ENCODE results near the gene NT5C. TPM values are rescaled to one million over a fixed set of nuclear protein-coding genes. Genes with fewer than 3 reads are reported as not detected.

Gene NT5C
- total and polyA plus RNA-seq, 4 donors = 64.4 to 96.3 (median 78.3) TPM

DNA sequence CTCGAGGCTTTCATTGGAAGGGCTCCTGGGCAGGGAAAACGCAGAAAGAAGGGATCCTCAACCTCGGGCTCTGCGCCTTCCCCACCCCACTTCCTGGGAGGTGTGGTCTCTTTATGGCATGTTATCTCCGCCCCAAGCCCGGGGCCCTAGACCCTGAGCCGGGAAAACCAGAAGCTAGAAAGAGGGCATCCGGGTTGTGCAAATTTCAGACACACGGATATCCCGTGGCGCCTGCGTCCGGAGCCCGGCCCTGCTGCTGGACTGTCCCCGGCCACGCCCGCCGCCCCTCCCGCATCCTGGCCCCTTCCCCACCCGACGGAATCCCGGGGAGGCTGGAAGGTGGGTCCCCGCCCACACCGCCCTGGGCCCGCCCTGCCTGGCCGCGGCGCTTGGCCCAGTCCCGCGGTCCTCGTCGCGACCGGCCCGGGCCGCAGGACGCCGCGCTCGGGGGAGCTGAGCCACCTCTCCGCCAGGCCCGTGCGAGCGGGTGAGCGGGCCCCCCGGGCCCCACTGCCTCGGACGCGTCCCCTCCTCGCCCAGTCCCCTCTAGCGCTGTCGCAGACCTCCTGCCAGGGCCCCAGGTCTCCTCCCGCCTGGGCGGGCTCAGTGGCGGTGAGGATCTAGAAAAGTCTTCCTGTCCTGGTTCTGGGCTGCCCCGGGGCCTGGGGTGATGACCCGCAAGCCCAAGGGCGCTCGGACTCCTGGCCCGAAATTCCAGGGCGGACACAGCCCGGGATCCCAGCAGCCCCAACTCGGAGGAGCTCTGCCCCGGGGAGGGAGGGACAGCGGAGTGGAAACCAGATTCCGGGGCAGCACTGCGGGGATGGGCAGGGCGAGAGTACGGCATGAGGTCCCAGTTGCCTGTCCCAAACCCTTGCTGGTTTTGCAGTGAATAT, 43.7 kb downstream of the NT5C start, which contains the start of gene SLC16A5:
Gene SLC16A5 (plus strand): TSS at position 397 of the 896 bp plus-strand sequence. CDS start 5,683 bp downstream, outside the sequence.
- TF ChIP-seq, protein P1, sequence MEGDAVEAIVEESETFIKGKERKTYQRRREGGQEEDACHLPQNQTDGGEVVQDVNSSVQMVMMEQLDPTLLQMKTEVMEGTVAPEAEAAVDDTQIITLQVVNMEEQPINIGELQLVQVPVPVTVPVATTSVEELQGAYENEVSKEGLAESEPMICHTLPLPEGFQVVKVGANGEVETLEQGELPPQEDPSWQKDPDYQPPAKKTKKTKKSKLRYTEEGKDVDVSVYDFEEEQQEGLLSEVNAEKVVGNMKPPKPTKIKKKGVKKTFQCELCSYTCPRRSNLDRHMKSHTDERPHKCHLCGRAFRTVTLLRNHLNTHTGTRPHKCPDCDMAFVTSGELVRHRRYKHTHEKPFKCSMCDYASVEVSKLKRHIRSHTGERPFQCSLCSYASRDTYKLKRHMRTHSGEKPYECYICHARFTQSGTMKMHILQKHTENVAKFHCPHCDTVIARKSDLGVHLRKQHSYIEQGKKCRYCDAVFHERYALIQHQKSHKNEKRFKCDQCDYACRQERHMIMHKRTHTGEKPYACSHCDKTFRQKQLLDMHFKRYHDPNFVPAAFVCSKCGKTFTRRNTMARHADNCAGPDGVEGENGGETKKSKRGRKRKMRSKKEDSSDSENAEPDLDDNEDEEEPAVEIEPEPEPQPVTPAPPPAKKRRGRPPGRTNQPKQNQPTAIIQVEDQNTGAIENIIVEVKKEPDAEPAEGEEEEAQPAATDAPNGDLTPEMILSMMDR (IDR thresholded peaks at IDR 0.05; ENCODE audit: control extremely low read depth, extremely low read depth) = no peak
- peak within 1 kb of the TSS; percentile 56 to 67 for H3K9ac ChIP-seq (ENCODE audit: insufficient read depth in 1 of 2, low read length in 2 of 2)
- peak; percentile 91 to 94 (median 92) for DNase-seq
- peaks cover 0 to 52% (median 20%) of the 10 kb centered on the region in 5 donors for H3K4me1 ChIP-seq (ENCODE audit: control insufficient read depth in 5 of 5, insufficient read depth in 5 of 5, low read length in 5 of 5)
- ATAC-seq (ENCODE audit: insufficient read depth, low FRiP score) = peak; percentile 90
- no peaks in the 10 kb centered on the region for H3K36me3 ChIP-seq (ENCODE audit: control insufficient read depth in 4 of 4, insufficient read depth in 4 of 4, low read length in 4 of 4)
- no peaks in the 10 kb centered on the region for H3K27me3 ChIP-seq (ENCODE audit: control insufficient read depth in 3 of 3, insufficient read depth in 3 of 3, low read length in 2 of 3)
- H3K27ac ChIP-seq (ENCODE audit: low read depth in 1 of 2, low read length in 1 of 2) = peak within 1 kb of the TSS; percentile 92 to 99
- no peaks in the 10 kb centered on the region for H3K9me3 ChIP-seq (ENCODE audit: control insufficient read depth in 4 of 4, insufficient read depth in 3 of 4, low read length in 3 of 4)
- 2 to 4% methylated on average over 58 to 69 of the region's 69 CpGs for WGBS, 2 donors
- peak within 1 kb of the TSS; percentile 66 for H3K4me3 ChIP-seq

DNA sequence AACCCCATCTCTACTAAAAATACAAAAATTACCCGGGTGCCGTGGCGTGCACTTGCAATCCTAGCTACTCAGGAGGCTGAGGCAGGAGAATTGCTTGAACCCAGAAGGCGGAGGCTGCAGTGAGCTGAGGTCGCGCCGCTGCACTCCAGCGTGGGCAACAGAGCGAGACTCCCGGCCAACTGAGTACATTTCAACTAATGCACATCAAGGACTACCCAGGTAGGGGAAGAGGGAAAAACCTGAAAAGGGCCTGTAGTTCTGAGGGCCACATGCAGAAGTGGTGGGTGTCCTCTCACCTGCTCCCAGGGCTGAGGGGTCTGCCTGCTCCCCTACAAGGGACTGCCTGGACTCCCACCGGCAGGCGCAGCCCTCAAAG, 44.4 kb downstream of the NT5C start:
- TF ChIP-seq, protein P1 (IDR thresholded peaks at IDR 0.05; ENCODE audit: control extremely low read depth, extremely low read depth) = no peak
- Histone ChIP-seq H3K4me3 (peak overlapping the region; percentile 23), H3K27me3 (ENCODE audit: control insufficient read depth in 3 of 3, insufficient read depth in 3 of 3, low read length in 2 of 3) (no peaks in the 10 kb centered on the region), H3K4me1 (ENCODE audit: control insufficient read depth in 5 of 5, insufficient read depth in 5 of 5, low read length in 5 of 5) (peaks cover 0 to 47% (median 15%) of the 10 kb centered on the region in 5 donors), H3K36me3 (ENCODE audit: control insufficient read depth in 4 of 4, insufficient read depth in 4 of 4, low read length in 4 of 4) (no peaks in the 10 kb centered on the region), H3K9me3 (ENCODE audit: control insufficient read depth in 4 of 4, insufficient read depth in 3 of 4, low read length in 3 of 4) (no peaks in the 10 kb centered on the region), H3K9ac (ENCODE audit: insufficient read depth in 1 of 2, low read length in 2 of 2) (peak overlapping the region; percentile 34 to 56), H3K27ac (ENCODE audit: low read depth in 1 of 2, low read length in 1 of 2) (peak overlapping the region; percentile 92 to 99)
- DNase-seq = no peak
- 46 to 67% methylated on average over 12 of the region's 12 CpGs for WGBS, 2 donors
- no peak for ATAC-seq (ENCODE audit: insufficient read depth, low FRiP score)

DNA sequence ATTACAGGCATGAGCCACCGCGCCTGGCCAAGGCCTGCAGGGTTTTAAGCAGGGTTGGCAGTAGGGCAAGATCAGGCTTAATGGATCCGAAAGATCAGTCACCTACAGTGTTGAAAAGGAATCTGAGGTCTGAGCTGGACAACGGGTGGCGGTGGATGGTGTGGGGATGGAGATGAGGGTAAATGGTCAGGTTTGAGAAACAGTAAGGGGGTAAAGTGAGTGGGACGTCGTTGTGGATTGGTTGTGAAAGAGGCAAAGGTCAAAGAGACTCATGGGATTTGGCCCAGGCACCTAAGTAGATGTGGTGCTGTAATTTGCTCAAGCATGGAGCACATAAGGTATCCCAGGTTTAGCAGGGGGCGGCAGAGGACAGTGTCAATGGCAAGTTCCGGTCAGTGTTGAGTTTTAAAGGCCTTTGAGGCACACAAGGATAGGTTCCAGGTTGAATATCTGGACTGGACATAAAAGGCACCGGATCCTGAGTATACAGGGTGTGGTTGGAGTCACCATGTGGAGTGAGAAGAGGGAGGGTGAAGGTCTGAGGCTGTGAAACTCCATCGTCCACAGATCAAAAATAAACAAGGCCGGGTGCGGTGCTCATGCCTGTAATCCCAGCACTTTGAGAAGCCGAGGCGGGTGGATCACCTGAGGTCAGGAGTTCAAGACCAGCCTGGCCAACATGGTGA, 44.9 kb downstream of the NT5C start:
- Histone ChIP-seq H3K9ac (ENCODE audit: insufficient read depth in 1 of 2, low read length in 2 of 2) (no peak overlapping the region), H3K9me3 (ENCODE audit: control insufficient read depth in 4 of 4, insufficient read depth in 3 of 4, low read length in 3 of 4) (no peaks in the 10 kb centered on the region), H3K36me3 (ENCODE audit: control insufficient read depth in 4 of 4, insufficient read depth in 4 of 4, low read length in 4 of 4) (no peaks in the 10 kb centered on the region), H3K27ac (ENCODE audit: low read depth in 1 of 2, low read length in 1 of 2) (peak overlapping the region in 1 of 2 donors; percentile 99), H3K4me1 (ENCODE audit: control insufficient read depth in 5 of 5, insufficient read depth in 5 of 5, low read length in 5 of 5) (peaks cover 0 to 42% (median 12%) of the 10 kb centered on the region in 5 donors), H3K4me3 (no peak overlapping the region), H3K27me3 (ENCODE audit: control insufficient read depth in 3 of 3, insufficient read depth in 3 of 3, low read length in 2 of 3) (no peaks in the 10 kb centered on the region)
- WGBS, 2 donors = 62 to 83% methylated on average over 15 of the region's 15 CpGs
- no peak for DNase-seq
- TF ChIP-seq, protein P1 (IDR thresholded peaks at IDR 0.05; ENCODE audit: control extremely low read depth, extremely low read depth) = no peak
- ATAC-seq (ENCODE audit: insufficient read depth, low FRiP score) = no peak
